GM19238 (cell line): ENCODE results near the gene MCF2L.
"Not testable (repeated sequence)": the region's sequence is repeated elsewhere in the genome, so short reads cannot be mapped to it uniquely, and the experiment has no call there.

Source experiments
- DNase-seq: peaks from one replicate; pipeline ENCODE4 v3.0.0; 2011; ENCODE audit warnings: low spot score; ENCODE audit not compliant: insufficient read length

Gene MCF2L

DNA sequence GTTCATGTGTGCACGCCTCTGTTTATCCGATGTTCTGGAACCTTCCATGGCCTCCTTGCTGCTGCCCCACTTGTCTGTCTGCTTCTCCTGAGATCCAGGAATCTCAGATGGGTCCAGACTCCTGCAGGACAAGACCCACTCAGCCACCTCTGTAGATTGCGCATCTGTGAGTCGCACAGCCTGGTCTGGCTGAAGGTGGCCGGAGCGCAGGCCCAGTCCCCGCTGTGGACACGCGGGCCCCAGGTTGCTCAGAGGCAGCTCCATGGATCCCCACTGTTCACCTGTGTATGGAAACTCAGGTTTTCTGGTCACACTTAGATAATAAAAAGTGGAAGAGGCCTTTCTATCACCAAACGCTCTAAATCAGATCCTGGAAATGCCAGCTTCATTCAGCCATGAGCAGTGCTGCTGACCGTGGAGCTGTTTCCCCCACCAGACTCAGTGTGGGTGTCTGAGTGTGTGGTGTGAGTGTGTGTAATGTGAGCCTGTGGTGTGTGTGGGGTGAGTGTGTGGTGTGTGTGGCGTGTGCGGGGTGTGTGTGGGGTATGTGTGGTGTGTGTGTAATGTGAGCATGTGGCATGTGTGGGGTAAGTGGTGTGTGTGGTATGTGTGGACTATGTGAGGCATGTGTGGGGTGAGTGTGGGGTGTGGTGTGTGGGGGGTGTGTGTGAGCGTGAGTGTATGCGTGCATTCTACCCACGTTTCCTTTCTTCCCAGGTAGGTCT is 59.5 kb downstream of the MCF2L start:
- DNase-seq = no peak

DNA sequence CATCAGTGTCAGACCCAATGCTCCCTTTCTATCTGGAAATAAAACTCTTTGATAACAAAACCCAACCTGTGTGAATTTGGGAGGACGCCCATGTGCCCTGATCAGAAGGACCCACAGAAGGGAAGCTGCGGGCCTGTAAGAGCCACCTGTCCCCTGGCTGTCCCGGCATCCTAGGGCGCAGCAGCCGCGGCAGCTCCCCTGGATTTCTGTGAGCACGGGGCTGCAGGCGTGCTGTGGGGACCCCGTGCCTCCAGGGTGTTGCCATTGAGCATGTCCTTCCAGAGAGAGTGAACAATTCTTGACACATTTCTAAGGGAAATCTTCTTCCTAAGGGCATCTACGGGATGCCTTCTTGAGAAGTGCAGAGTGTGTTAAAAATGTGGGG is 60.0 kb downstream of the MCF2L start:
- DNase-seq = no peak

DNA sequence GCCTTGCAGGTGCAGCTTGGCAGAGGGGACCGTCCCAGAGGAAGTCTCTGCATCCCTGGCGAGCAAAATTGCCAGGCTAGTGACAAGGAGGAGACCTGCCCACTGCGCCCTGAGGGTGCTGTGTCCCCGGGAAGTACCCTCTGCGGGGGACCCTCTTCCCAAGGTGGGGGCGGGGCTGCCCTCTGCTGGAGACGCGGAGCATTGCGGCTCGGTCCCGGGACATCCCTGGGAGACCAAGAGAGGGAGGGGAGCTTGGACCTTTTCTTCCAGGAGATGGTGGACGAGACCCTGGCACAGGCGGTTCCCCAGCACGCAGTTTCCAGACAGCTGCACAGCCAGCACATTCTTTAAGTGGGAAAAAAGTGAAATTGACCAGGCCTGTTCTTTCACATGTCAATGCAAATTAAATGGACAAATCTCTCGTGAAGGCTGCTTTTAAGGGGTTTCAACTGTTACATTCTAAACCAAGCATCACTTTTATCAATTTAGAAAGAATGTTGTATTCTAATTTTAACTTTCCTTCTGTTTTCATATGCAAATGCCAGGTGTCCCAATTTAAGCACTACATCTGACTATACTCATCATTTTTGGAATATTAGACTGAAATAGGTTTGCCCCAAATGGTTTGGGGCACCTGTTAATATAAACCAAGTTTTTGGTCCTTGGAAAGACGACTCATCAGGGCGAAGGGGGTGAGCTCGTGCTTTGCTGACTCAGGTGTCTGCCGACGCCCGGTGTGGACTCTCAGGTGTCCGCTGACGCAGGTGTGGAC is 60.7 kb downstream of the MCF2L start:
- DNase-seq = peak; percentile 38

DNA sequence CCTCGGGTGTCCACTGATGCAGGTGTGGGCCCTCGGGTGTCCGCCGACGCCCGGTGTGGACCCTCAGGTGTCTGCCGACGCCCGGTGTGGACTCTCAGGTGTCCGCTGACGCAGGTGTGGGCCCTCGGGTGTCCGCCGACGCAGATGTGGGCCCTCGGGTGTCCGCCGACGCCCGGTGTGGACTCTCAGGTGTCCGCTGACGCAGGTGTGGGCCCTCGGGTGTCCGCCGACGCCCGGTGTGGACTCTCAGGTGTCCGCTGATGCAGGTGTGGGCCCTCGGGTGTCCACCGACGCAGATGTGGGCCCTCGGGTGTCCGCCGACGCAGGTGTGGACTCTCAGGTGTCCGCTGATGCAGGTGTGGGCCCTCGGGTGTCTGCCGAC is 61.2 kb downstream of the MCF2L start:
- not testable (repeated sequence) for DNase-seq

DNA sequence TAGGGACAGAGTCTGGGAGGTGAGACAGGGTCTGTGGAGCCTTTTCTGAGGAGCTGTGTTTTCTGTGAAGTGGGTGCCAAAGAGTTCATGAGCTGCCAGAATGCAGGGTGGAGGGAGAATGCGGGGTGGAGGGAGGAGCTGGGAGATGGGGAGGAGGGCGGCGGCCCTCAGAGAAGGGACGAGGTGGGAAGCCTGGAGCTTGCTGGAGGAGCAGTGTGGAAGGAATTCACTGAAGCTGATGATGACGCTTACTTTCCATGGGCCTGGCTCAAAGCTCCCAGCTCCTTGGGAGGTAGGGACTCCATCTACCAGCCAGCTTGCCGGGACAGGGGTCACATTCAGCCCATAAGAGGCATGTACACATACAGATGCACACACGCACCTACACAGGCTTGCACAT is 62.5 kb downstream of the MCF2L start:
- DNase-seq = no peak

DNA sequence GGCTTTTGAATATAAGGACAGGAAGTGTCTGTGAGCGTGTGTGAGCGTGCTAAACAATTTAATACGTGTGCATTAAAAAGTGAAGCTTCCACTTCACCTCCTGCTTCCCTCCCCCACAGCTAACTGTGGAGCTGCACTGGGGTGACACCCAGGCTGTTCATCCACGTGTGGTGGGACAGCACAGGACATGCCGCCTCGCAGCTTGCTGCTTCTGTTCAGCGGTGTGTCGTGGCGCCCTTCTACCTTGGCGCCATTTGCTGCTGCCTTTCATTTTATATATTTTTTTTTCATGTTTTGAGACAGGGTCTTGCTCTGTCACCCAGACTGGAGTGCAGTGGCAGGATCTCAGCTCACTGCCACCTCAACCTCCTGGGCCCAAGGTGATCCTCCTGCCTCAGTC is 63.3 kb downstream of the MCF2L start:
- DNase-seq = no peak

DNA sequence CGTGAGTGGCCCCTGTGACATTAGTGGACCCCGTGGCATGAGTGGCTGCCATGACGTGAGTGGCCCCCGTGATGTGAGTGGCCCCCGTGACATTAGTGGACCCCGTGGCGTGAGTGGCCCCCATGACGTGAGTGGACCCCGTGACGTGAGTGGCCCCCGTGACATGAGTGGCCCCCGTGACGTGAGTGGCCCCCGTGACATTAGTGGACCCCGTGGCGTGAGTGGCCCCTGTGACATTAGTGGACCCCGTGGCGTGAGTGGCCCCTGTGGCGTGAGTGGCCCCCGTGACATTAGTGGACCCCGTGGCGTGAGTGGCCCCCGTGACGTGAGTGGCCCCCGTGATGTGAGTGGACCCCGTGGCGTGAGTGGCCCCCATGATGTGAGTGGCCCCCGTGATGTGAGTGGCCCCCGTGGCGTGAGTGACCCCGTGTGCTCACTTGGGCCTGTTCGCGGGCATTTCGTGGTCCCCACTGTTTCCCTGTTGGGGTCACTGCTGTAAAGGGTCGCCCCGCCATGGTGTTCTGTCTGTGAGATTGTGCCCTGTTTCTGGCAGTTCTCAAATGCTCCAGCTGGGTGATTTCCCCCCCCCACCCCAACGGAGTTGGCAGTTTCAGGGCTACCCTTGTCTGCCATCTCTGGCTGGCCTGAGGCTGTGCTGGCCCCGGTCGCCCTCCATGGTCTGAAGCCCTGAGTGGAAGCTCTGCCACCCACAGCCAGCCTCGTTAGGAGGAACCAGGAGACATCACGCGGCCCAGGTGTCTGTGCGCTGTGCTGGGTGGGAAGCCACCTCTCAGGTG is 64.2 kb downstream of the MCF2L start:
- no peak for DNase-seq

DNA sequence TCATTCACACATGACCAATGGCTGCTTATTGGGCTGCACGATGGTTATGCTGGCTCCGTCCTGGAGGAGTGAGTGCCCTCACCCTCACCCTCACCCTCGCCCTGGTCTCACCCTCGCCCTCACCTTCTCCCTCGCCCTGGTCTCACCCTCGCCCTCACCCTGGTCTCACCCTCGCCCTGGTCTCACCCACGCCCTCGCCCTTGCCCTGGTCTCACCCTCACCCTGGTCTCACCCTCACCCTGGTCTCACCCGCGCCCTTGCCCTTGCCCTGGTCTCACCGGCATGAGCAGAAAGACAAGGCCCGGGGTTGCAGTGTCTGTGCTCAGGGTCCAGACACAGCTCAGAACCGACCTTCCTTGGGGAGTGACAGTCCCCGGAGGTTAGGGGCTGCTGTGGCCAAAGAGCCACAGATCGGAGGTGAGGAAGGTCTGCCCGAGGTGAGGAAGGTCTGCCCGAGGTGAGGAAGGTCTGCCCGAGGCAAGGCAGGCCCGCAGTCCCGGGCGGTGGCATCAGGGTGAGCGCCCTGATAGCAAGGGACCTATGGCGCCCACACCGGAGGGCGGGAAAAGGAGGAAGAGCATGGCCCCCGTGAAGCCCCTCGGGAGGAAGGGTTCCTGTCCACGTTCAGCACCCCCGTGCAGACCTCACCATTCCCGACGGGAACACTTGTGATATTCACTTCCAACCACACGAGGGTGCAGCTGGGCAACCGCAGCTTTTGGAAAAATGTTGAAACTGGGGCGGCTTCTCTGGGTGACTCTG is 65.6 kb downstream of the MCF2L start:
- DNase-seq = no peak

DNA sequence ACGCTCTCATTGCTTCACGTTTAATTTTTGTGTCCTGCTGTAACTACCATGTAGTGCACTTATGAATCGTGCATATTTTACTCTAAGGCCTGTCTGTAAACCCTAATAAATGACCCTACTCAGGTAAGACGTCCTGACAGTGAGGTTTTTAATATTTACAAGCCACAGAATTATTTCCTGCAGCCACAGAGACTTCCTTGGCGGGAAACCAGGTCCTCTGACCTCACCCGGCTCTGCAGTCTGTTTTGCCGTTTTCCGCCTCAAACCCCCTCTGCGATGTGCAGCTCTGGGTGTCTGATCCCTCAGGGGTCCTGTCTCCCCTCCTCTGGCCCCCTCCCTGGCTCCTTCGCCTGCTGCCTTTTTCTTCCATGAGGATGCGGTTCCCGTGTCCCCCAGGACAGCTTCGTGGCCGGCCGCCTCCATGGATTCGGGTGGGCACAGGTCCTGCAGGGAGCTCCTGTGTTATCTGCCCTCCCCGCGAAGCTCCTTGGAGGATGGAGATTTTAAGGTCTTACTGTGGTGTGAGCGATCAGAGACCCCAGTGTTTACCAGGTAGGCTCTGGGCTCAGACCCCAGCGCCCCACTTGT is 66.3 kb downstream of the MCF2L start:
- DNase-seq = no peak

DNA sequence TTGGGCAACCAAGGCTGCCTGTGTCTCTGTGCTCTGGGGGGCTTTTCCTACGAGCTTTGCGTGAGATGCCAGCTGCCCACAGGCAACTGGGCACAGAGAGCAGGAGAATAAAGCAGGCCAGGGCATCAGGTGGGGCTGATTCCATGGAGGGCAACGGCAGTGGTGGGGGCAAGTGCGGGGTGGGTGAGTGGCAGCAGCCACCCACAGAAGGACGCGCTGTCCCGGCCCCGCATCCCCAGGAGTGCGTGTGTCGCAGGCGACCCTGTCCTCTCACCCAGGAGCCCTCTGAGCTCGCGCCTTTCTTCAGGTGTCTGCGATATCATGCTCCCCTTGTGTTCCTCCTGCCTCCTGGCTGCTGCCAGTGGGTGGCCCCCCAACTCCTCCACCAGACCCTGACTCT is 67.4 kb downstream of the MCF2L start:
- DNase-seq = no peak

DNA sequence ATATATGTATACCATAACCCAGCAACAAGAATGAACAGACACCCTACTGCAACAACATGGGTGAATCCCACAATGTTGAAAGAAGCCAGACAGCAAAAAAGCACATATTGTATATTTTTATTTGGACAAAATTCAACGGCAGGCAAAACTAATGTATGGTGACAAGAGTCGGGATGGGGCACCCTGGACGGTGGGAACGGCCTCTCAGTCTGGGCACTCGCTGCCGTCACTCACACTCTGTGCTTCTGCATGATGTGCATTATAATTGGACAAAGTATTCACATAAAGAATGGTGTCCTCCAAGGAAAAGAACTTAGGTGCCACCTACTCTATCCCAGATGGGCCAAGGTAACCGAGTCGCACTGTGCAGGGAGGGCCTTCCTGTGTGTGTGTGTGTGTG is 71.0 kb downstream of the MCF2L start:
- no peak for DNase-seq

DNA sequence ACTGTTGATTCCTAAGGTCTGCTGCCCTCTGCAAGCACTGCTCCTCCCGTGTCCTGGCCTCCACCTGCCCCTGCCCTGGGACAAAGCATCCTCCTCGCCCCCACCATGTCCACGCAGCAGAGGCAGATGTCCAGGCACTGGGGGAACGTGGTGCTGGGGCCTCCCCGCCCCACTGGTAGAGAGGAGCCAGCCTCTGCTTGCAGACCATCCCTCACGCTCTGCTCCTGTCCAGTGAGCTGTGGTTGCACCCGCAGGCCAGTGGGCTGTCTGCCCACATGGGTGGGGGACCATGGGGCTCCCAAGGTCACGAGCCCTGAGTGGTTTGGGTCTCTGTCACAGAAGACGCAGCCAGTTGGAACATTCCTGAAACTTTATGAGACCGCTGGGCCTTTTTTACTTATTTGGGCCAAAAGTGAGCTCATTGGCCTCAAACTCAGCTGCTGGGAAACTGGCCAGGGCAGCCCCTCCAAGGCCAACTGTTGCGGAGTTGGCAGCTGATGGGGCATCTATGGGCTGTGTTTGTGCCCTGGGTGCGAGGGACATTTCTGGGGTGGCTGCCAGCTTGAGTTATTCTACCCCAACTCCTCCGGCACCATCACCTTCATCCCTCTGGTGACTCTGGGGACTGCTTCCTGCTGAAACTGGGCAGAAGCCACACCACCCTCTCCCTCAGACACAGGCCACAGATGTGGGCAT is 71.7 kb downstream of the MCF2L start:
- DNase-seq = no peak

DNA sequence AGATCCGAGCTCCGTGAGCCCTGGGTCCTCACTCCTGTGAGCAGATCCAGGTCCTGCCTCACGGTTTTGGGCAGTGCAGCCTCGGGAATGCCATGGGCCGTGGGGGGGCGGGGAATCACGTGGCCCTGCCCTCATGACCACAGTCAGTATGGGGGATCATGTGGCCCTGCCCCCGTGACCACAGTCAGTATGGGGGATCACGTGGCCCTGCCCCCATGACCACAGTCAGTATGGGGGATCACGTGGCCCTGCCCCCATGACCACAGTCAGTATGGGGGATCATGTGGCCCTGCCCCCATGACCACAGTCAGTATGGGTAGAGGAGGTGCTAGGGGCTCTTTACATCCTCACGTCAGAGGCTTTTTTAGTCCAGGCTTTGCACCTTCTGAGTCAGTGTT is 72.3 kb downstream of the MCF2L start:
- DNase-seq = no peak

DNA sequence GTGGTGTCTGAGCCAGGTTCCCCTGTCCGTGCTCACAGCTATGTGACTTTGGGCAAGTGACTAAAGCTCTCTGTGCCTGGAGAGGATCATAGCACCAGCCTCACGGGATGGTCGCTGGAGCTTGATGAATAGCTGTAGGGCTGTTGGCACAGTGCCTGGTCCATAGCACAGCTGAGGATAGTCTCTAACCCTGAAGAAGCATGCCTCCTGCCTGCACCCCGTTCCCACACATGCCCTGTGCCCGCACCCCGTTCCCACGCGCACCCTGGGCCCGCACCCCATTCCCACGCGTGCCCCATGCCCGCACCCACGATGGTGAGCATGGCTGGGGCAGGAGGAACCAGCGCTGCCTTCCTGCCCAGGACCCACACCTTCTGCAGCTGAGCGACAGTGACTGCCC is 72.9 kb downstream of the MCF2L start:
- DNase-seq = no peak

DNA sequence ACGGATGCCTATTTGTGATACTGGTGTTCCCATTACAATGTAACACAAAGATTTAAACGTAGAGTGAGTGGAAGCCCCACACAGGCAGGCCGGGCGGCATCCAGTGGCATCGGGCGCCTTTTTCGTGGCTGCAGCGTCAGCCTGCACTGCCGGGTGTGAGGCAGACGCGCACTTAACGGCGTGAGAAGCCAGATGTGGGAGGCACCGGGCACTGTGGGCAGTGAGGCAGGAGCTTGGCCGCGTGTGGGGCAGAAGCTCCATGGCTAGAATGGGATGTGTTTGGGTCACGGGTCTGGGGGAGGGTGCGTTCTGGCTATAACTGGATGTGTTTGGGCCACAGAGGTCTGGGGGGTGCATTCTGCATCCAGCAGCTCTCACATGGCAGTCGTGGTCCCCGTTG is 73.4 kb downstream of the MCF2L start:
- DNase-seq = no peak

DNA sequence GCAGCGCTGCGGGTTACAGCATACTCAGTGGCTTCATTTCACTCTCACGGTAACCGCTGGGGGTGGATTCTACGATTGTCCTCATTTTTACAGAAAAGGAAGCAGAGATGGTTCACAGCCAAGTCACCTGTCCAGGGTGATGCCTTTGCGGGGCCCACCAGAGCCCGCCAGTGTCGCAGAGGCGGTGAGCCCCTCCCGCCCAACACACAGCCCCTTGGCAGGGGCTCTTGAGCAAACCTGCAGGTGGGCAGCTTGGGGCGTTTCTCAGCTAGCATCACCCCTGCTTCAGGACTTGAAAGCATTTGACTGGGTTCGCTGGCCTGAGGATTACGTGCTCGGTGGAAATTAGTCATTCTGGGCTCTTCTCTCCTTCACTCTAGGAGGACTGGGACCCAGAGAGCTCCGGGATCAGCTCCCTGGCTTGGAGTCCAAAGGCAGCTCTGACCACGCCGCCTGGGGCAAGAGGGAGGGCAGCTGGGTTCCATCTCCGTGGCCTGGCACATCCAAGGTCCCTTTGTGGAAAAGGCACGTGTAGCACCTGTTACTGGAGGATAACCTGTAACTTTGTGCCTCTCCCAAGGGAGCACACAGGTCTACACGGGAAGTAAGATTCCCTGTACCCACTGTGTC is 74.1 kb downstream of the MCF2L start:
- no peak for DNase-seq

DNA sequence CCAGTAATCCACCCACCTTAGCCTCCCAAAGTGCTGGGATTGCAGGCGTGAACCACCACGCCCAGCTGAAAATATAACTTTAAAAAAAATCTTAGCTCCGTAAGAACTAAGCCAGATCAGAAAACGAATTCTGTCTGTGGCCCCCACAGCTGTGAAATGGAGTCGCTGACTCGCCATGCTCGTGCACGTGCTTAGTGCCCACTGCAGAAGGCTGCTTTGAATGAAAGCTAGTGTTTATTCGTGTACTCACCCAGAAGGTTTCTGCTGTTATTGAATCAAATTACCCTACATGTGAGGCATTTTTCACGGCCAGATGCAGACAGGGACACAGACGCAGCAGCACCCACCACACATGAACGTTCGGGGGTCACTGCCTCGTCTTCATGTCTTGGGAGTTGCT is 74.9 kb downstream of the MCF2L start:
- DNase-seq = no peak

DNA sequence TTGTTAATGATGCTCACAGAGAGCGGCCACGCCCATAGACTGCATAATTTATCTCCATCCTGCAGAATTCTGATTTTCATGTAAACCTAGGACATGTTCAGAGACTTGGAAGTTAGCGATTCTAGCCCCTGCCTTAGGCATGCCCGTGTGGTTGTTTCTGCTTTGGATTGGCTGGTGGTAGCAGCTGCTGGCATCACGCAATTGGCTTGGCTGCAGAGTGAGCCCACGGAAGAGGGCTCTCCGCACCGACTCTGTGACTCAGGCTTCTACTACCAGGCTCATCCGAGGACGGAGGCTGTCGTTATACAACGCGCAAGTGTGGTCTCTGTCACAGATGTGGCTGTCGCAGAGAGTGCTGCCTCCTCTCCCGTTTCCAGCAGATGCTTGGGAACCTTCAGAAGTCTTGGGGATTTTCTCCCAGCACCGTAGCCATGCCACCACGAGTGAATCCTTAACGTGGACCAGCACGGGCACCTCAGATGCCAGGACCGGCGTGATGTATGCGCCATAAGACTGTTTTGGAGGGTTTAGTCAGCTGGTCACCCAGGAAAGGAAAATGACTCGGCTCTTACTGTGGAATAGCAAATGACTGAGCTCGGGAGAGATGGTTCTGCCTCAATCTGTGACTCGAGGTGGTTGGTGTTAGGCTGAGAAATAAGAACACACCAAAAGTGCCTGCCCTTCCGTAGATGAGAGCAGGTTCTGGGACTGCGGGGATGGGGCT is 75.5 kb downstream of the MCF2L start:
- no peak for DNase-seq
